ENCODE results near the gene CNOT4.

Gene CNOT4

DNA sequence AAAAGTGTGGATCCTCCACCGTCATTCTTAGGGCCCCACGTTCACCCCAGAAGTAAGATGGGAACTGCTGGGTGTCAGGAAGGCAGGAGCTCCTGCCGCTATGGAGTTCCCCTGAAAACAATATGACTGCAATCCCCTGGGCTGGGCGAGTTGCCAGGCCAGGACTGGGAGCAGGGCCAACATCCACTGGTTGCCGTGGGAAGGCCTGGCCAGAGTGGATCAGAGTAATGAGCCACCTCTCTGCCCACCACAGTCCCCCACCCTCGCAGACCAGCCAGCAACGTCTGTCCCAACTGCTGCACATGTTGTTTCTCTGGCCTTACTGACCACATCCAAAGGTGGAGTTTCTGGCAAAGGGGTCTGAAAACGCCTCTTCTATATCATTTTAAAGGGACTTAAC lies 189.6 kb downstream of the CNOT4 start:
- no peak for DNase-seq

GRCh38 chr7:135317676-135318325 lies 192.1 kb downstream of the CNOT4 start:
- no peak for DNase-seq

GRCh38 chr7:135316648-135317313 lies 193.1 kb downstream of the CNOT4 start:
- no peak for DNase-seq

DNA sequence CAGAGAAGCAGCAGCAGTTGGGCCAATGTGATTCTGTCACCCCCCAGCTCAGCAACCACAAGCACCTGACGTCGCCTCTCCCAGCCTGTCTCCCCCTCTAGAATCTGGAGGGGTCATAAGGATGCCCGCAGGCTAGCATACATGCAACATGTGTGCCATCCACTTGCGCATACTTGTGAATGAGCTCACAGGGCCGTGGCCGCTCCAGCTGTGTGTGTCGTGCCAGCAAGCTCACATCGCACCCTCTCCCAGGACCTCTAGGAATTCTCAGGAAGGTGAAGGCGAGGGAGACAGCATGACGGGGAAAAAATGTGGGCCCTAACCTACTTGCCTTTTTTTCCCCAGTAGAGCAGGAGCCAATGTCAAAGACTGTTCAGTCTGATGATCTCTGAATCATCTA lies 195.9 kb downstream of the CNOT4 start:
- no peak for DNase-seq

All from T-helper 1 cell (primary cell).